Breast epithelium (tissue), 3 donors: ENCODE measurements around the gene PLEKHO2.

Experiments used
- CTCF ChIP-seq, 3 donors: fragments of 450-650 bp; IDR thresholded peaks; one replicate each; pipeline ENCODE4 v1.5.1; 2016 to 2017; ENCODE audit warnings: antibody characterized with exemption in 3 of 3, mild to moderate bottlenecking in 3 of 3, moderate library complexity in 3 of 3
- POLR2A ChIP-seq: fragments of 450-650 bp; IDR thresholded peaks from one replicate; pipeline ENCODE4 v1.6.1; 2016; ENCODE audit warnings: antibody characterized with exemption, mild to moderate bottlenecking, moderate library complexity
- POLR2AphosphoS5 ChIP-seq, 3 donors: sonication (generic); formaldehyde crosslinking; IDR thresholded peaks; one replicate each; pipeline ENCODE4 v1.6.1; 2017; ENCODE audit warnings: antibody characterized with exemption in 3 of 3

- TF ChIP-seq CTCF (IDR thresholded peaks at IDR 0.05) (no peak), POLR2A (no peak), POLR2AphosphoS5 (IDR thresholded peaks at IDR 0.05) (no peak)
Measured at GRCh38 chr15:64837502-64837901, 4.2 kb upstream of the PLEKHO2 start.
